Dedifferentiated amniotic fluid mesenchymal stem cell (primary cell): Measurements from ENCODE around the gene TAS2R10.

ENCODE experiments used
- DNase-seq: peaks from one replicate; pipeline ENCODE4 v3.0.0-alpha.2; 2016; ENCODE audit errors: extremely low spot score

The TAS2R10 gene

DNA sequence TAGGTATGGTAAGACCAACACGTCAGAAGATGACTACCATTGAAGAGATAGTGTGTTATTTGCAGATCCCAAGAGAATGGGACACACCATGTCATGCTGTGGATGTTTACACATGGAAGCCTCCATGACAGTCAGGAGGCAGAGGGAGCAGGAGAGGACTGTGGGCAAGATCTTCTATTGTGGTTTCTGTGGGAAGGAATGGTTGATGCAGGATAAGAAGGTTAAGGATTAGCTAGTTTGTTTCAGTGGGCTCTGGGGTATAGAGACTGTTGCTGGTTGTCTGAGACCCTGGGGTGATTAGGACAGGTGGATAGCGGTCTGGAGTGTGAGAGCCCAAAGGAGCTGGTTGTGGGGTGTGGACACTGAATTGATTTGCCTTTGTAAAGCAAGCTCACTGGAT is 47.1 kb downstream of the TAS2R10 start:
- no peak for DNase-seq
